Liver (tissue), 9 donors: ENCODE data around the gene DHRS1. TPM values are rescaled to one million over a fixed set of nuclear protein-coding genes. Genes with fewer than 3 reads are reported as not detected.

Experiments used
- DNase-seq: peaks from one replicate; pipeline ENCODE4 v3.0.0-alpha.2; 2017; ENCODE audit warnings: low spot score
- H3K27ac ChIP-seq, 2 donors: one replicate each; pipeline ENCODE4 v1.7.0; 2013; ENCODE audit warnings: inconsistent platforms in 2 of 2, low read length in 2 of 2, control low read depth in 1 of 2, low read depth in 1 of 2, mild to moderate bottlenecking in 1 of 2
- H3K27me3 ChIP-seq, 4 donors: one replicate each; pipeline versions ENCODE4 v1.6.1 to v1.7.0; 2013; ENCODE audit warnings: low read length in 3 of 4, inconsistent platforms in 1 of 4, mild to moderate bottlenecking in 1 of 4, moderate library complexity in 1 of 4; ENCODE audit not compliant: control insufficient read depth in 4 of 4, insufficient read depth in 4 of 4
- H3K36me3 ChIP-seq, 4 donors: one replicate each; pipeline versions ENCODE4 v1.6.1 to v1.7.0; 2013; ENCODE audit warnings: low read length in 3 of 4, mild to moderate bottlenecking in 3 of 4, low read depth in 1 of 4, moderate library complexity in 1 of 4; ENCODE audit not compliant: control insufficient read depth in 4 of 4, insufficient read depth in 3 of 4
- H3K4me1 ChIP-seq, 4 donors: one replicate each; pipeline versions ENCODE4 v1.6.1 to v1.7.0; 2013; ENCODE audit warnings: low read length in 3 of 4, mild to moderate bottlenecking in 3 of 4, moderate library complexity in 1 of 4; ENCODE audit not compliant: control insufficient read depth in 4 of 4, insufficient read depth in 4 of 4
- H3K4me3 ChIP-seq, 3 donors: one replicate each; pipeline versions ENCODE4 v1.6.1 to v1.7.0; 2013; ENCODE audit warnings: low read length in 3 of 3, control low read depth in 1 of 3, low read depth in 1 of 3, mild to moderate bottlenecking in 1 of 3
- H3K9ac ChIP-seq, 2 donors: one replicate each; pipeline ENCODE4 v1.7.0; 2013; ENCODE audit warnings: low read length in 2 of 2, mild to moderate bottlenecking in 2 of 2, moderate library complexity in 2 of 2, control low read depth in 1 of 2, low read depth in 1 of 2
- H3K9me3 ChIP-seq, 4 donors: one replicate each; pipeline versions ENCODE4 v1.6.1 to v1.7.0; 2013; ENCODE audit warnings: low read length in 3 of 4; ENCODE audit not compliant: control insufficient read depth in 4 of 4
- ATF3 ChIP-seq: IDR thresholded peaks from 2 replicates; pipeline ENCODE4 v1.6.1; 2016; ENCODE audit warnings: antibody characterized with exemption
- CTCF ChIP-seq: fragments of 150-350 bp; IDR thresholded peaks from 2 replicates; pipeline ENCODE4 v1.5.1; 2017; ENCODE audit warnings: improper control_type of control experiment, low read depth, low read length; ENCODE audit not compliant: missing input control
- EGR1 ChIP-seq, 2 donors: IDR thresholded peaks; 2 replicates each; pipeline ENCODE4 v1.6.1; 2016 to 2018; ENCODE audit warnings: antibody characterized with exemption in 2 of 2, low read depth in 2 of 2
- FOXA2 ChIP-seq: IDR thresholded peaks from 2 replicates; pipeline ENCODE4 v1.6.1; 2016; ENCODE audit warnings: antibody characterized with exemption
- GABPA ChIP-seq, 2 donors: IDR thresholded peaks in 1 of 2; conservative IDR thresholded peaks in 1 of 2; 2 replicates each; pipeline ENCODE4 v1.6.1; 2016; ENCODE audit warnings: antibody characterized with exemption in 2 of 2, mild to moderate bottlenecking in 1 of 2, moderate library complexity in 1 of 2
- HNF4A ChIP-seq, 2 donors: conservative IDR thresholded peaks; 2 replicates each; pipeline ENCODE4 v1.6.1; 2016; ENCODE audit warnings: antibody characterized with exemption in 2 of 2, mild to moderate bottlenecking in 2 of 2
- HNF4G ChIP-seq: IDR thresholded peaks from 2 replicates; pipeline ENCODE4 v1.6.1; 2016; ENCODE audit warnings: antibody characterized with exemption
- JUND ChIP-seq, 2 donors: IDR thresholded peaks; 2 replicates each; pipeline ENCODE4 v1.6.1; 2016; ENCODE audit warnings: antibody characterized with exemption in 2 of 2
- MAX ChIP-seq: IDR thresholded peaks from 2 replicates; pipeline ENCODE4 v1.6.1; 2016; ENCODE audit warnings: antibody characterized with exemption
- NR2F2 ChIP-seq: IDR thresholded peaks from 2 replicates; pipeline ENCODE4 v1.6.1; 2016; ENCODE audit warnings: antibody characterized with exemption
- RAD21 ChIP-seq, 2 donors: IDR thresholded peaks; 2 replicates each; pipeline ENCODE4 v1.6.1; 2016; ENCODE audit warnings: antibody characterized with exemption in 2 of 2, mild to moderate bottlenecking in 2 of 2
- REST ChIP-seq: IDR thresholded peaks from 2 replicates; pipeline ENCODE4 v1.6.1; 2016; ENCODE audit warnings: antibody characterized with exemption, mild to moderate bottlenecking
- SP1 ChIP-seq: IDR thresholded peaks from 2 replicates; pipeline ENCODE4 v1.6.1; 2018; ENCODE audit warnings: antibody characterized with exemption, mild to moderate bottlenecking
- TAF1 ChIP-seq: conservative IDR thresholded peaks from 2 replicates; pipeline ENCODE4 v1.6.1; 2016; ENCODE audit warnings: antibody characterized with exemption, mild to moderate bottlenecking
- YY1 ChIP-seq: IDR thresholded peaks from 2 replicates; pipeline ENCODE4 v1.6.1; 2016; ENCODE audit warnings: antibody characterized with exemption, mild to moderate bottlenecking
- ZBTB33 ChIP-seq: IDR thresholded peaks from 2 replicates; pipeline ENCODE4 v1.6.1; 2016; ENCODE audit warnings: antibody characterized with exemption
- WGBS: extraction: QIAGEN DNeasy Blood & Tissue Kit; methylation state at CpG from one replicate; pipeline ENCODE4 v1.1.7; 2013; 5-methylcytosine and 5-hydroxymethylcytosine counted together
- polyA plus RNA-seq, 2 donors: library from polyadenylated mRNA; stranded (reverse) in 1 of 2; unstranded in 1 of 2; fragments of 200-250 nt in 1 of 2; fragments of >200 nt in 1 of 2; fragmentation: Nextera tagmentation in 1 of 2; extraction: Ambion mirVana in 1 of 2; gene quantifications; one replicate each; pipeline versions ENCODE4 v1.2.1 to v1.2.3, GENCODE V29; 2013 to 2015
- total RNA-seq, 2 donors: library from RNA; depleted of rRNA; stranded (reverse); fragments of >200 nt; gene quantifications; one replicate each; pipeline ENCODE4 v1.2.3, GENCODE V29; 2014
- donor health status: healthy.
- donor health status: healthy.
- donor health status: healthy.
- donor health status: healthy.
- donor health status: healthy.

Gene DHRS1
- total and polyA plus RNA-seq, 4 donors, result 30.3 to 84.9 (median 50.2) TPM

GRCh38 chr14:24252289-24253124 is 47.1 kb downstream of the DHRS1 start:
- Histone ChIP-seq H3K36me3 (peaks cover 0 to 7% (median 1%) of the 10 kb centered on the region in 4 donors), H3K27ac (no peak overlapping the region), H3K9ac (no peak overlapping the region), H3K4me1 (no peaks in the 10 kb centered on the region), H3K27me3 (no peaks in the 10 kb centered on the region), H3K4me3 (no peak overlapping the region), H3K9me3 (no peaks in the 10 kb centered on the region)
- WGBS, result 95% methylated on average over 11 of the region's 11 CpGs
- TF ChIP-seq ATF3 (no peak), REST (no peak), ZBTB33 (no peak), HNF4A (conservative IDR thresholded peaks at IDR 0.05) (no peak), GABPA (IDR thresholded peaks at IDR 0.05 in 1 of 2, conservative IDR thresholded peaks at IDR 0.05 in 1 of 2) (no peak), SP1 (no peak), JUND (IDR thresholded peaks at IDR 0.05) (no peak), HNF4G (no peak), MAX (no peak), NR2F2 (no peak)
- no peak for DNase-seq

GRCh38 chr14:24251880-24252288 is 47.7 kb downstream of the DHRS1 start:
- no peak for DNase-seq
- H3K4me3 ChIP-seq, result no peak overlapping the region
- 94% methylated on average over 1 of the region's 1 CpG for WGBS
- H3K9me3 ChIP-seq, result no peaks in the 10 kb centered on the region
- H3K27ac ChIP-seq, result no peak overlapping the region
- peaks cover 0 to 7% (median 1%) of the 10 kb centered on the region in 4 donors for H3K36me3 ChIP-seq
- H3K4me1 ChIP-seq, result peaks cover 0 to 3% (median 0%) of the 10 kb centered on the region in 4 donors
- H3K27me3 ChIP-seq, result no peaks in the 10 kb centered on the region
- H3K9ac ChIP-seq, result no peak overlapping the region
- TF ChIP-seq REST (no peak), JUND (IDR thresholded peaks at IDR 0.05) (no peak), TAF1 (no peak), CTCF (no peak), ATF3 (no peak), HNF4A (conservative IDR thresholded peaks at IDR 0.05) (no peak), HNF4G (no peak), EGR1 (IDR thresholded peaks at IDR 0.05; ENCODE audit: low read depth in 2 of 2) (no peak), FOXA2 (no peak), ZBTB33 (no peak), RAD21 (IDR thresholded peaks at IDR 0.05) (no peak), YY1 (no peak), GABPA (IDR thresholded peaks at IDR 0.05 in 1 of 2, conservative IDR thresholded peaks at IDR 0.05 in 1 of 2) (no peak)
